Natural killer cell (primary cell): ENCODE measurements around the gene MYLK. TPM values are rescaled to one million over a fixed set of nuclear protein-coding genes. Genes with fewer than 3 reads are reported as not detected.

Experiments used
- ATAC-seq, 3 donors: fragments of 150-1000 bp in 2 of 3; fragments of 200-7000 bp in 1 of 3; cut with Tn5 transposase; 1 replicate in 1 of 3; 2 replicates in 2 of 3; pipeline ENCODE4 v1.10.0; 2021; ENCODE audit warnings: mild to moderate bottlenecking in 2 of 3, moderate library complexity in 2 of 3
- DNase-seq, 2 donors: peaks; one replicate each; pipeline versions ENCODE4 v3.0.0 to v3.0.0-alpha.2; 2013 to 2021; ENCODE audit warnings: mixed read lengths in 1 of 2
- H3K27ac ChIP-seq: one replicate; pipeline ENCODE4 v1.5.1; 2013; ENCODE audit warnings: mild to moderate bottlenecking, low read length
- H3K27me3 ChIP-seq: one replicate; pipeline ENCODE4 v1.6.1; 2013; ENCODE audit warnings: low read length; ENCODE audit not compliant: control insufficient read depth, insufficient read depth
- H3K36me3 ChIP-seq: one replicate; pipeline ENCODE4 v1.6.1; 2013; ENCODE audit warnings: low read length; ENCODE audit not compliant: control insufficient read depth, insufficient read depth
- H3K4me1 ChIP-seq: one replicate; pipeline ENCODE4 v1.6.1; 2013; ENCODE audit warnings: low read length; ENCODE audit not compliant: control insufficient read depth, insufficient read depth
- H3K4me3 ChIP-seq: one replicate; pipeline ENCODE4 v1.5.1; 2013; ENCODE audit warnings: low read length
- H3K9me3 ChIP-seq: one replicate; pipeline ENCODE4 v1.6.1; 2013; ENCODE audit warnings: low read length; ENCODE audit not compliant: control insufficient read depth, insufficient read depth
- H3K27ac Mint-ChIP-seq, 2 donors: one replicate each; pipeline ENCODE4 v1.8.0; 2022; ENCODE audit warnings: mild to moderate bottlenecking in 2 of 2, mixed read lengths in 2 of 2, moderate library complexity in 1 of 2
- H3K27me3 Mint-ChIP-seq, 2 donors: one replicate each; pipeline ENCODE4 v1.8.0; 2022; ENCODE audit warnings: low read depth in 2 of 2, mixed read lengths in 2 of 2
- H3K36me3 Mint-ChIP-seq: one replicate; pipeline ENCODE4 v1.8.0; 2022; ENCODE audit warnings: mixed read lengths
- H3K4me1 Mint-ChIP-seq, 2 donors: one replicate each; pipeline ENCODE4 v1.8.0; 2022; ENCODE audit warnings: mixed read lengths in 2 of 2
- H3K4me3 Mint-ChIP-seq: one replicate; pipeline ENCODE4 v1.8.0; 2022; ENCODE audit warnings: mild to moderate bottlenecking, moderate library complexity, mixed read lengths
- H3K9me3 Mint-ChIP-seq, 2 donors: one replicate each; pipeline ENCODE4 v1.8.0; 2022; ENCODE audit warnings: mixed read lengths in 2 of 2
- WGBS: methylation state at CpG from one replicate; pipeline ENCODE4 v1.1.7; 2013; ENCODE audit warnings: missing lambda C conversion rate; ENCODE audit not compliant: insufficient coverage; 5-methylcytosine and 5-hydroxymethylcytosine counted together
- intact Hi-C: fragments of 100-400 bp; cut with micrococcal nuclease; formaldehyde crosslinking; loops from one replicate; pipeline ENCODE4 v1.14.2; 2022
- total RNA-seq, 4 donors: library from RNA; stranded (reverse); fragments of 120-200 nt in 1 of 4; gene quantifications; one replicate each; pipeline versions ENCODE4 v1.2.3 to v1.2.4, GENCODE V29; 2013 to 2022
- TF ChIP-seq, protein P1 (sequence below): fragments of 200-600 bp; IDR thresholded peaks from one replicate; pipeline ENCODE4 v1.8.0; 2022; ENCODE audit warnings: antibody characterized with exemption

The MYLK gene
- total RNA-seq, 3 donors from 2014 or later (not counting 1 experiment from before 2014, with no cell fraction given), result 0.39 to 5.4 (median 3.4) TPM

DNA sequence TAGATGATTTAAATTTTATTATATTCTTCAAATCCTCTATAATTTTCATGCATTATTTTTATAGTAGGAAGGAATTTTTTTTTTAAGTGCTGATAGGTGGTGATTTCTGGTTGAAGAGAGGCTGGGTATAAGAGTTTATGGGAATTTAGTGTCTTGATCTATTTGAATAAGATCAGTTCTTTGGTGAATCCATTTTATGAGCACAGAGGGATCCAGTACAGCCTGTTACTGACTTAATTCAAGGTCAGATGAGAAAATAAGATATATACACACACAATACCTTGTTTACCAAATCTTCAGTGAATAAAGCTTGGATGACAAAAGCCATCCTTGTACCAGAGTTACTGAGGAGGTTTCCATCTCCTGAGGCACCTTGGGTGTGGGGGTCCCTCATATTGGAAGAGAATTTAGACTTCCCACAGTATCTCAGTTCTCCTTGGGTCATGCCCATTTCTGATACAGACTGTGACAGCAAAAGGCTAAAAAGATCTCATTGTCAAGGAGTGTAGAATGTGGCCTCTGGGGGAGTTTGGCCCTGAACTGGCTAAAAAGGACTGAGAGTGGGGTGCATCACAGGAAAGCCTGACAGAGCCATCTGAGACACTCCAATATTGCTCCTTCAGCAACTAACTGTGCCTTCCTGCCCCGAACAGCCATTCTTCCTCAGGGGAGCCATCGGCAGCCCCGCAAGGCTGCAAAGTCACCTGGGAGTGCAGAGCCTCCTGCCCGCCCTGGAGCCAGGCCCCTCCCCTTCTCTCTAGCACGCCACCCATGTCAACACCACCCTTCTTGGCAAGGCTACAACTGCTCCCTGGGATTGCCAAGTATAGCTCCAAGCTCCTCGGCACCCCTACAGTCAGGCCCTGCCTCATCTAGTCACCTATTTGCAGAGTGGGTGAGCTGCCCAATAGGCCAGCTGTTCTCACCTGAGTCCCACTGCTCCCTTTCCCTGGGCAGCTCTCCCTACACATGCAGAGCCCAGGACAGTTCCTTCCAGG is 256.2 kb downstream of the MYLK start:
- ATAC-seq (no peak), DNase-seq (no peak)
- Mint-ChIP-seq H3K4me3 (no peak overlapping the region), H3K27ac (no peak overlapping the region), H3K27me3 (peaks cover 0 to 4% of the 10 kb centered on the region in 2 donors), H3K9me3 (no peaks in the 10 kb centered on the region), H3K36me3 (no peaks in the 10 kb centered on the region), H3K4me1 (no peaks in the 10 kb centered on the region)
- 87% methylated on average over 6 of the region's 6 CpGs for WGBS
- Histone ChIP-seq H3K36me3 (no peaks in the 10 kb centered on the region), H3K9me3 (no peaks in the 10 kb centered on the region), H3K4me1 (no peaks in the 10 kb centered on the region), H3K4me3 (no peak overlapping the region), H3K27ac (no peak overlapping the region), H3K27me3 (no peaks in the 10 kb centered on the region)
- TF ChIP-seq, protein P1, sequence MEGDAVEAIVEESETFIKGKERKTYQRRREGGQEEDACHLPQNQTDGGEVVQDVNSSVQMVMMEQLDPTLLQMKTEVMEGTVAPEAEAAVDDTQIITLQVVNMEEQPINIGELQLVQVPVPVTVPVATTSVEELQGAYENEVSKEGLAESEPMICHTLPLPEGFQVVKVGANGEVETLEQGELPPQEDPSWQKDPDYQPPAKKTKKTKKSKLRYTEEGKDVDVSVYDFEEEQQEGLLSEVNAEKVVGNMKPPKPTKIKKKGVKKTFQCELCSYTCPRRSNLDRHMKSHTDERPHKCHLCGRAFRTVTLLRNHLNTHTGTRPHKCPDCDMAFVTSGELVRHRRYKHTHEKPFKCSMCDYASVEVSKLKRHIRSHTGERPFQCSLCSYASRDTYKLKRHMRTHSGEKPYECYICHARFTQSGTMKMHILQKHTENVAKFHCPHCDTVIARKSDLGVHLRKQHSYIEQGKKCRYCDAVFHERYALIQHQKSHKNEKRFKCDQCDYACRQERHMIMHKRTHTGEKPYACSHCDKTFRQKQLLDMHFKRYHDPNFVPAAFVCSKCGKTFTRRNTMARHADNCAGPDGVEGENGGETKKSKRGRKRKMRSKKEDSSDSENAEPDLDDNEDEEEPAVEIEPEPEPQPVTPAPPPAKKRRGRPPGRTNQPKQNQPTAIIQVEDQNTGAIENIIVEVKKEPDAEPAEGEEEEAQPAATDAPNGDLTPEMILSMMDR, result no peak
- intact Hi-C loops, result no loop called here

GRCh38 chr3:123626881-123627280 is 257.3 kb downstream of the MYLK start:
- no peaks in the 10 kb centered on the region for H3K4me1 Mint-ChIP-seq
- no peak for ATAC-seq
- H3K27me3 Mint-ChIP-seq, result peaks cover 0 to 4% of the 10 kb centered on the region in 2 donors
- H3K36me3 Mint-ChIP-seq, result no peaks in the 10 kb centered on the region
- no peak overlapping the region for H3K27ac Mint-ChIP-seq
- WGBS, result 90% methylated on average over 7 of the region's 7 CpGs
- H3K27ac ChIP-seq, result no peak overlapping the region
- no peak overlapping the region for H3K4me3 ChIP-seq
- TF ChIP-seq, protein P1, result no peak
- no peaks in the 10 kb centered on the region for H3K9me3 Mint-ChIP-seq
- no peaks in the 10 kb centered on the region for H3K4me1 ChIP-seq
- no peaks in the 10 kb centered on the region for H3K9me3 ChIP-seq
- intact Hi-C loops, result no loop called here
- H3K36me3 ChIP-seq, result no peaks in the 10 kb centered on the region
- no peaks in the 10 kb centered on the region for H3K27me3 ChIP-seq
- no peak overlapping the region for H3K4me3 Mint-ChIP-seq
- DNase-seq, result no peak

DNA sequence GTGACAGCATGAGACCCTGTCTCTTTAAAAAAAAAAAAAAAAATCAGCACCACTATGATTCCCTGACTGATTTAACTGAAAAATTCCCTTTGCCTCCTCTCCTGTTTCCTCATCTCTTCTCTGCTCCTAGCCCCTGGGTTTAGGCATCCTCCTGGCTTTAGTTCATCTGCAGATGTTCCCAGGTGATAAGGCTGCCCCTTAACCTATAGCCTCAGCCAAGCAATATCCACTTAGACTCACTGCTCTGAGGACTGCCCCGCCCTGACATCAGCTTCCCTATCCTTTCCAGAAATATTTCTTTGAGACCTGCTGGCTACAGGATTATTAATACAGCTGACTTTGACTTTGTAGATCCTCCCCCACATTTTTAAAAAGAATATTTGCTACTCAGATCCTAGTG is 259.8 kb downstream of the MYLK start:
- ATAC-seq, result no peak
- Mint-ChIP-seq H3K4me1 (no peaks in the 10 kb centered on the region), H3K9me3 (no peaks in the 10 kb centered on the region), H3K36me3 (no peaks in the 10 kb centered on the region), H3K4me3 (no peak overlapping the region), H3K27me3 (peaks cover 0 to 4% of the 10 kb centered on the region in 2 donors), H3K27ac (no peak overlapping the region)
- TF ChIP-seq, protein P1, result no peak
- Histone ChIP-seq H3K27ac (no peak overlapping the region), H3K36me3 (no peaks in the 10 kb centered on the region), H3K27me3 (no peaks in the 10 kb centered on the region), H3K9me3 (no peaks in the 10 kb centered on the region), H3K4me3 (no peak overlapping the region), H3K4me1 (peaks cover 3% of the 10 kb centered on the region)
- 80% methylated on average over 1 of the region's 1 CpG for WGBS
- no peak for DNase-seq
- intact Hi-C loops, result no loop called here
